Mucosa of stomach (tissue), 1 donor: ENCODE measurements around the gene HLA-DQB1.
"Not testable (repeated sequence)": the region's sequence is repeated elsewhere in the genome, so short reads cannot be mapped to it uniquely, and the experiment has no call there.

Experiments
- H3K27me3 ChIP-seq: one replicate; pipeline ENCODE4 v1.7.0; 2013; ENCODE audit warnings: mild to moderate bottlenecking, low read length; ENCODE audit not compliant: control insufficient read depth, insufficient read depth
- H3K36me3 ChIP-seq: one replicate; pipeline ENCODE4 v1.7.0; 2013; ENCODE audit warnings: low read length; ENCODE audit not compliant: control insufficient read depth, insufficient read depth
- H3K4me1 ChIP-seq: one replicate; pipeline ENCODE4 v1.7.0; 2013; ENCODE audit warnings: mild to moderate bottlenecking, low read length; ENCODE audit not compliant: control insufficient read depth, insufficient read depth
- H3K4me3 ChIP-seq: one replicate; pipeline ENCODE4 v1.7.0; 2013; ENCODE audit warnings: low read length
- H3K9ac ChIP-seq: one replicate; pipeline ENCODE4 v1.7.0; 2013; ENCODE audit warnings: mild to moderate bottlenecking, low read length, moderate library complexity
- H3K9me3 ChIP-seq: one replicate; pipeline ENCODE4 v1.7.0; 2013; ENCODE audit warnings: mild to moderate bottlenecking, low read length, moderate library complexity; ENCODE audit not compliant: control insufficient read depth
- donor health status: Pancreatic carcinoma.

Gene HLA-DQB1

DNA sequence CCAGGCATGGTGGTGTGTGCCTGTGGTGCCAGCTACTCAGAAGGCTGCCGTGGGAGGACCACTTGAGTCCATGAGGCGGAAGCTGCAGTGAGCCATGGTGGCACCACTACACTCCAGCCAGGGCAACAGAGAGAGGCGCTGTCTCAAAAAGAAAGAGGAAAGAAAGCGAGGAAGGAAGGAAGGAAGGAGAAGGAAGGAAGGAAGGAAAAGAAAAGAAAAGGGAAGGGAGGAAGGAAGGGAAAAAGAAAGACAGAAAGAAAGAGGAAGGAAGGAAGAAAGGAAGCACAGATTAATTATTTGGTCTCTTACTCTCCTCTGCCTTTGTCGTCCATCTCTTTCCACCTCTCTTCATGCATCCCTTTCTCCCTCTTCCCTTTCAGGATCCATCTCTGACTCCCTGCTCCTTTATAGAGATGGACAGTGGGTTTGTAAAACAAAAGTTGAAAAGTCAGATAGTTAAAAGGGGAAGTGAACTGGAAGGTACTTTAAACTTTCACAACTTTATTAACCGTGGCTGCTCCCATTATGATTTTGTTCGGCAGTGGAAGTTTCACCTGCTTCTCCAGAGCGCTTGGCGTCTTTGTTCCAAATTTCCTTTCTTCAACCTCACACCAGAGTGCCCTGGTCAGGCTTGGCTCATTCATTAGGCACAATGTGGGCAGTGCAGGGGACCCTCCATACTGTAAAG is 27.8 kb downstream of the HLA-DQB1 start:
- Histone ChIP-seq H3K9ac (no peak overlapping the region), H3K4me3 (no peak overlapping the region), H3K27me3 (peaks cover 10% of the 10 kb centered on the region), H3K9me3 (no peaks in the 10 kb centered on the region), H3K36me3 (no peaks in the 10 kb centered on the region), H3K4me1 (no peaks in the 10 kb centered on the region)

DNA sequence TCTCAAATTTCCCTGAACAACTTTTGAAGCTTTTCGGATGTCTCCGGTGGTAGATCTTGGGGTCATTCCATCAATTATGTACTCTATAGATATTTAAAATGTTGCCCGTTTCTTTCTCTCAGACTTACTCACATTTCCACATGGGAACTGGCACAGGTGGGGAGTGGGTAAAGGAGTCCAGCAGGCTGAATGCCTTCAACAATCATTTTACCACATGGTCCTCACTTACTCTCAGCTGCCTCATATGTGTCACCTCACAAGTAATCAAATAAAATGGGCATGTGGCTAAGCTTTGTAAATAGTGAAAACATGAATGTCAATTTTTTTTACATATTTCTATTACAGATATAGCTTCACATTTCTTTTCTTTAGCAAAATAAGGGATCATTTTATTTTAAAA is 28.6 kb downstream of the HLA-DQB1 start:
- no peaks in the 10 kb centered on the region for H3K36me3 ChIP-seq
- H3K27me3 ChIP-seq = peaks cover 10% of the 10 kb centered on the region
- no peak overlapping the region for H3K4me3 ChIP-seq
- H3K9ac ChIP-seq = no peak overlapping the region
- H3K4me1 ChIP-seq = no peaks in the 10 kb centered on the region
- H3K9me3 ChIP-seq = no peaks in the 10 kb centered on the region

DNA sequence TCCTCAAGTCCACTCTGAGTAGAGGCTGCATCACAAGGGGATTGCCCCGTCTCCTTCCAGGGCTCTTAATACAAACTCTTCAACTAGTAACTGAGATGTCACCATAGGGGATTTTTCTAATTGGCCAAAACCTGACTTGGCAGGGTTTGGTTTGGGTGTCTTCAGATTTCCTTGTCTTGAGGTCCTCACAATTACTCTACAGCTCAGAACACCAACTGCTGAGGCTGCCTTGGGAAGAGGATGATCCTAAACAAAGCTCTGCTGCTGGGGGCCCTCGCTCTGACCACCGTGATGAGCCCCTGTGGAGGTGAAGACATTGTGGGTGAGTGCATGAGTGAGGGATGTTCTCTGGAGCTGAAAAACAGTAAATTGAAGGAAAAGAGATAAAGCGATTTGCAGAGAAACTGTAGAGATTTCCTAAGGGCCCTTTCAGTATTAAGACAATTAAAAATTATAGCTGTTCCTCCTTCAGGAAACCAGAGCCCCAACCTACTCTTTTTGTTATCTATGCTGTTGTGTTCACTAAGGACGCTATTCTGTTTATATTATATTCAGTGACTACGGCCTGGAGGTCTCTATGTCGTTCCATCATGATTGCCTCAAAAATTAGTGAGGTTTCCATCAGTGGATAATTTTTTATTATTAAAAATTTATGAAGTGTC is 29.1 kb downstream of the HLA-DQB1 start, which contains the start of gene HLA-DQA1:
Gene HLA-DQA1, plus strand, starts transcription at position 188 of the 662 bp plus-strand sequence. Its CDS starts 53 bp downstream, at position 241.
- Histone ChIP-seq H3K36me3 (no peaks in the 10 kb centered on the region), H3K4me1 (no peaks in the 10 kb centered on the region), H3K4me3 (no peak within 1 kb of the TSS), H3K9ac (no peak within 1 kb of the TSS), H3K27me3 (peaks cover 10% of the 10 kb centered on the region), H3K9me3 (no peaks in the 10 kb centered on the region)

DNA sequence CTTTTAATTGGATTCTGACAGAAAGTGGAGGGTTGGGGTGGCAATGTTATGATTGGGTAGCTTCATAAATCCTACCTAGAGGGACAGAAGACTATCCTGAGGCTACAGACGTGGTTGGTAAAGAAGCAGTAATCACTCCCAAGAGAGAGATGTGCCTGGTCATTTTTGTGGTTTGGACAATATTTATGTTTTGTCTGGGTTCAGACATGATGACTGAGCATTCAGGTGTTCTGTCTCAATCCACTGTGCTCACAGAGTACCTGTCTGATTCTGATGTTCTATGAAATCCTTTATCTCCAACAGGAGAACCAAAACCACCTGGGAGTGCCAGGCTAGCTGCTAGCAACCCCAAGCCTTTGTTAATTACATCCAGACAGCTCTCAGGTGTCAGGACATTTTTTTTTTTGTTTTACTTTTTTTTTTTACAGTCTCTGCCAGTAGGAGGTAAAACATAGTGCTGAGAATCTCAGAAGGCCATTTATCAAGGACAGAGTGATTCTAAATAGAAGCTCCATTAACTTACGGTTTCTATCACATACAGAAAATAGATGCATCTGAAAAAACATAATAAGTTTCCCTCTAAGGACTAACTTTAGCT is 30.8 kb downstream of the HLA-DQB1 start:
- H3K4me1 ChIP-seq = no peaks in the 10 kb centered on the region
- H3K4me3 ChIP-seq = no peak overlapping the region
- no peaks in the 10 kb centered on the region for H3K9me3 ChIP-seq
- H3K36me3 ChIP-seq = no peaks in the 10 kb centered on the region
- no peak overlapping the region for H3K9ac ChIP-seq
- peaks cover 10% of the 10 kb centered on the region for H3K27me3 ChIP-seq

DNA sequence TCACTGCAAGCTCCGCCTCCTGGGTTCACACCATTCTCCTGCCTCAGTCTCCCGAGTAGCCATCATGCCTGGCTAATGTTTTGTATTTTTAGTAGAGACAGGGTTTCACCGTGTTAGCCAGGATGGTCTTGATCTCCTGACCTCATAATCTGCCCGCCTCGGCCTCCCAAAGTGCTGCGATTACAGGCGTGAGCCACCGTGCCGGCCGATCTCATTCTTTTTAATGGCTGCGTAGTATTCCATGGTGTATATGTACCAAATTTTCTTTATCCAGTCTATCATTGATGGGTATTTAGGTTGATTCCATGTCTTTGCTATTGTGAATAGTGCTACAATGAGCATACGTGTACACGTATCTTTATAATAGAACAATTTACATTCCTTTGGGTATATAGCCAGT is 36.7 kb downstream of the HLA-DQB1 start:
- H3K9ac ChIP-seq, H3K27me3 ChIP-seq, H3K36me3 ChIP-seq, H3K9me3 ChIP-seq, H3K4me1 ChIP-seq, H3K4me3 ChIP-seq: not testable (repeated sequence)

DNA sequence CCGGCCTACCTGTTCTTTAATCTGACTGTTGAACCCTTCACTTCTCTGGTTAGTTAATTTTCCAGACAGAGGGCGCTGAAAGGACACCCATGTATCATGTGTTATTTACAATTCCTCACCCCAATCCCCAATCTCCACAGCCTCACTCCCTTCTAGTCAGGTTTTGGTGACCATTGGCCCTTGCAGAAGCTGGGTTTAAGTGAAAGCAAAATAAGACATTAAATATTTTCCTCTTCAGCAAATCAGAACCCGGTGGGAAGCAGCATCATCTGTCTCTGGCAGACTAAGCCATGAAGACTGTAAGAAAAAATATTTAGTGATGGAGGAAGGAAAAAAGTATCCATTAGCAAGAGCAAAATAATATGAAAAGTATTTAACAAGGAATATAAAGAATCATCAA is 38.6 kb downstream of the HLA-DQB1 start:
- Histone ChIP-seq H3K4me1 (no peaks in the 10 kb centered on the region), H3K4me3 (no peak overlapping the region), H3K27me3 (no peaks in the 10 kb centered on the region), H3K36me3 (no peaks in the 10 kb centered on the region), H3K9ac (no peak overlapping the region), H3K9me3 (no peaks in the 10 kb centered on the region)

DNA sequence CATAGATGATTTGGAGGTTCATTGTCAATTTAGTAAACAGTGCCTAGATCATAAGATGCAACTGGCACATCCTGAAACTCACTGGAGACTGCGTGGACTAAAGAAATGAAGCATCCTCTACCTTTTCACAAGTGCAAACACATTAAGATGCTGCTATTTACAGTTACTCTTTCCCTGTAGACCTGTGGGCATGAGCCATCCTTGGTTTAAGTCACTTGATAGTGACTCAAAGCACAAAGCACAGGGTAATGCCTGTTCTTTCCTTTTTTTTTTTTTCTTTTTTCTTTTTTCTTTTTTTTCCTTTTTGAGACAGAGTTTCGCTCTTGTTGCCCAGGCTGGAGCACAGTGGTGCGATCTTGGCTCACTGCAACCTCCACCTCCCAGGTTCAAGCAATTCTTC is 39.2 kb downstream of the HLA-DQB1 start:
- no peaks in the 10 kb centered on the region for H3K27me3 ChIP-seq
- H3K9me3 ChIP-seq = no peaks in the 10 kb centered on the region
- H3K36me3 ChIP-seq = no peaks in the 10 kb centered on the region
- no peaks in the 10 kb centered on the region for H3K4me1 ChIP-seq
- H3K9ac ChIP-seq = no peak overlapping the region
- no peak overlapping the region for H3K4me3 ChIP-seq

DNA sequence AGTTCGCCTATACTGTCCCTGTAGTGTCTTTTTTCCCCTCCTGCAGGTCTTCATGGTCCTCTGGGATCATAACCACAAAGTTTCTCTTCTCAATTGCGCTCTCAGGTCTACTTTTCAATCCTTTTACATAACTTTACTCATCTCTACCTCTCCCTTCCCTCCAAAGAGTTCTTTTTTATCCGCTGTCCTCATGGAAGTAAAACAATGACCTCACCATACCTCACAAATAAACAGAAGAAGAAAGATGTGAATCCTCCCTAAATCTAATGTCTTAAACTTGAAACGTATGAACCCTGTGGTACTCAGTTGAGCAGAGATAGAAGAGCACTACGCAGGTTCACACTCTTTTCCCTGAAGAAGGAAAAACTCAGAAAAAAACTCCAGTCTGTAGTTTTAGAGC is 41.3 kb downstream of the HLA-DQB1 start:
- H3K4me3 ChIP-seq = no peak overlapping the region
- H3K4me1 ChIP-seq = no peaks in the 10 kb centered on the region
- no peak overlapping the region for H3K9ac ChIP-seq
- H3K36me3 ChIP-seq = no peaks in the 10 kb centered on the region
- no peaks in the 10 kb centered on the region for H3K27me3 ChIP-seq
- H3K9me3 ChIP-seq = no peaks in the 10 kb centered on the region

DNA sequence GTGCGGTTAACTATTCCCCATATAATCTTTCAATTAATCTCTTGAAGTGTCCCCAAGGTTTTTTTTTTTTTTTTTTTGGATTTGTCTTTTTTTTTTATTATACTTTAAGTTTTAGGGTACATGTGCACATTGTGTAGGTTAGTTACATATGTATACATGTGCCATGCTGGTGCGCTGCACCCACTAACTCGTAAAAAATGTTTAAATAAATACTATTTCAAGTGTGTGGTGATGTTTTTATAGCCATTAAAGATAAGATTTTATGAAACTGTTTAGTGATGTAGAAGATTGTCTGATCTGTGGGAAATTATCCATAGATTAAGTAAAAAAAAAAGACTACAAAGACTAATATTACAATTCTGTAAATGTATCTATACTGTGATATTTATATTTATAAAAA is 41.9 kb downstream of the HLA-DQB1 start:
- no peaks in the 10 kb centered on the region for H3K4me1 ChIP-seq
- no peak overlapping the region for H3K4me3 ChIP-seq
- H3K27me3 ChIP-seq = no peaks in the 10 kb centered on the region
- no peaks in the 10 kb centered on the region for H3K9me3 ChIP-seq
- H3K36me3 ChIP-seq = no peaks in the 10 kb centered on the region
- H3K9ac ChIP-seq = no peak overlapping the region

DNA sequence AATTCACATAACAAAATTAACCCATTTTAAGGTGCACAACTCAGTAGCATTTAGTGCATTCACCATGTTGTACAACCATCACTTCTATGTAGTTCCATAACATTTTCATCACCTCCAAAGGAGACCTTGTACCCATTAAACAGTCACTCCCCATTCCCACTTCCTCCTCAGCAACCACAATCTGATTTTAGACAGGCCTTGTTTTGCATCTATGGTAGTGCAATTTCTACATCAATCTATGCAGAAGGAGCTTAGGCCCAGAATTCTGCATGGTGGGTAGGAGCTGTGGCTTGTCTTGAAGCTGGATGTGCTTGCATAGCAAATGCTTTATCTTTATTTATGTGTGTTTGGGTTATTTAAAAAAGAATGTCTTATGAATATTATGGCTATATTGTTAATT is 42.8 kb downstream of the HLA-DQB1 start:
- Histone ChIP-seq H3K36me3 (no peaks in the 10 kb centered on the region), H3K4me3 (no peak overlapping the region), H3K27me3 (no peaks in the 10 kb centered on the region), H3K4me1 (no peaks in the 10 kb centered on the region), H3K9ac (no peak overlapping the region), H3K9me3 (no peaks in the 10 kb centered on the region)

DNA sequence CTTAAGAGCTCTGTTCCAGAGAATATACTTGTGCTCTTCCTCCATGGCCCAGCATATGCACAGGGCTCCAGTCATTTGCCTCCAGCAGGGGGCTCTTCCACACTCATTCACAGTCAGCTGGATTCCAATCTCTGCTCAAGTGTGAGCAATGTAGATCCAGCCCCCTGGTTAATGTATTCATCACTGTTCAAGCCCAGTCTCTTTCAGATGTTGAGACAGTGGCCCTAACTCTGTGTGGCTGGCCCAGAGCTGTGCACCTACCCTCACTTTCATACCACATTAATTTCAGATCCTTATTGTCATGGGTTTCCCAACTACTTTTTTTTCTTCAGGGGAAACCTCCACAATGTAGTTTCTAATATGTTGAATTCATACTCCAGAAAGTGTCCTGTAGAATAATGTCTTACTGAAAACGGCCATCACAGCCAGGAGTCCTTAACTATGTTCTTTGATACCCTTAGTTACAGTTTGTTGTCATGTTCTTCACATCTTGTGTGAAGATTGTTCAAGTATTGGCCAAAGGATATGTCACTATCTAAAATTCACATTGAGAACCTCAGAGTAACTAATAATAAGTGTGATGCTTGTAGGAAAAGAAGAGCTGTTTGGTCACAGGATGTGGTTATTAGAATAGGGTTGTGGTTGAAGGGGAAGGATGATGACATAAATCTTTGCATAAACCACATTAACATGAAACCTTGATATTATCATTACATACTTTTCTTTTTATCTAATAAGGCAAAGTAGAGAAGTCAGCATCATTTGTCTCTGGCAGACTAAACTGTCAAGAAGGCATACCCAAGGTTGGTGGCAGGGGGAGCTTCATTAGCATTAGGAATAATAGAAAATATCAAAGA is 43.7 kb downstream of the HLA-DQB1 start:
- Histone ChIP-seq H3K9ac (no peak overlapping the region), H3K27me3 (no peaks in the 10 kb centered on the region), H3K4me3 (no peak overlapping the region), H3K4me1 (no peaks in the 10 kb centered on the region), H3K9me3 (no peaks in the 10 kb centered on the region), H3K36me3 (no peaks in the 10 kb centered on the region)

DNA sequence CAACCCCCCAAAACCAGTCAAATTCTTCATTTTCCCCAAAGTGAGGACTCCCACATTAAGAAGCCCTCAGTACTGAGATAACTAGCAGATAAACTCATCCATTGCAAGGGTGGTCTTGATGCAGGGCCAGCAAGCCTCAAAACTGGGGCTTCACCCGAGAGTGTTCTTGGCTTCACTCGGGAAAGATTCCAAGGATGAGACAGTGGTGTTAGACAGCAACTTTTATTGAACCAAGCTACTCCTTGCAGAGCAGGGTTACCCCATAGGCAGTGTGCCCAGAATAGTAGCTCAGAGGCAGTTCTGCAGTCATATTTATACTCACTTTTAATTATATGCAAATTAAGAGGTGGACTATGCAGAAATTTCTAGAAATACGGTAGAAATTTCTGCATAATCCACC is 45.1 kb downstream of the HLA-DQB1 start:
- Histone ChIP-seq H3K4me3 (no peak overlapping the region), H3K4me1 (no peaks in the 10 kb centered on the region), H3K36me3 (no peaks in the 10 kb centered on the region), H3K9ac (no peak overlapping the region), H3K9me3 (no peaks in the 10 kb centered on the region), H3K27me3 (no peaks in the 10 kb centered on the region)
